Activated naive CD8-positive, alpha-beta T cell treated with anti-CD3 and anti-CD28 coated beads, Interleukin-2, amount 10 ng/mL, durations not matched to agents 7 days and 5 days (primary cell): ENCODE measurements around the gene HELZ. TPM values are rescaled to one million over a fixed set of nuclear protein-coding genes. Genes with fewer than 3 reads are reported as not detected.

ENCODE experiments used
- ATAC-seq: fragments of 150-1000 bp; cut with Tn5 transposase; one replicate; pipeline ENCODE4 v1.10.0; 2021; ENCODE audit warnings: low read depth, moderate library complexity
- POLR2A ChIA-PET: fragments of 350-600 bp; sonication (Branson Sonifier 250); formaldehyde crosslinking; loops from one replicate; lab custom pipeline; 2021; ENCODE audit warnings: antibody characterized with exemption; lab: Charles Lee
- DNase-seq: peaks from one replicate; pipeline ENCODE4 v3.0.0; 2021
- H3K27ac Mint-ChIP-seq: one replicate; pipeline ENCODE4 v1.8.0; 2022; ENCODE audit warnings: mild to moderate bottlenecking, mixed read lengths
- H3K27me3 Mint-ChIP-seq: one replicate; pipeline ENCODE4 v1.8.0; 2022; ENCODE audit warnings: mild to moderate bottlenecking, moderate library complexity, mixed read lengths
- H3K36me3 Mint-ChIP-seq: one replicate; pipeline ENCODE4 v1.8.0; 2021; ENCODE audit warnings: mild to moderate bottlenecking, mixed read lengths
- H3K4me1 Mint-ChIP-seq: one replicate; pipeline ENCODE4 v1.8.0; 2021; ENCODE audit warnings: mixed read lengths
- H3K4me3 Mint-ChIP-seq: one replicate; pipeline ENCODE4 v1.8.0; 2022; ENCODE audit warnings: mild to moderate bottlenecking, moderate library complexity, mixed read lengths
- H3K9me3 Mint-ChIP-seq: one replicate; pipeline ENCODE4 v1.8.0; 2021; ENCODE audit warnings: mixed read lengths
- total RNA-seq, 2 experiments: library from RNA; stranded (reverse); gene quantifications; one replicate each; pipeline ENCODE4 v1.2.3, GENCODE V29; 2021

HELZ gene
- total RNA-seq, 2 experiments from 2014 or later: 84.8 to 86.2 TPM

DNA sequence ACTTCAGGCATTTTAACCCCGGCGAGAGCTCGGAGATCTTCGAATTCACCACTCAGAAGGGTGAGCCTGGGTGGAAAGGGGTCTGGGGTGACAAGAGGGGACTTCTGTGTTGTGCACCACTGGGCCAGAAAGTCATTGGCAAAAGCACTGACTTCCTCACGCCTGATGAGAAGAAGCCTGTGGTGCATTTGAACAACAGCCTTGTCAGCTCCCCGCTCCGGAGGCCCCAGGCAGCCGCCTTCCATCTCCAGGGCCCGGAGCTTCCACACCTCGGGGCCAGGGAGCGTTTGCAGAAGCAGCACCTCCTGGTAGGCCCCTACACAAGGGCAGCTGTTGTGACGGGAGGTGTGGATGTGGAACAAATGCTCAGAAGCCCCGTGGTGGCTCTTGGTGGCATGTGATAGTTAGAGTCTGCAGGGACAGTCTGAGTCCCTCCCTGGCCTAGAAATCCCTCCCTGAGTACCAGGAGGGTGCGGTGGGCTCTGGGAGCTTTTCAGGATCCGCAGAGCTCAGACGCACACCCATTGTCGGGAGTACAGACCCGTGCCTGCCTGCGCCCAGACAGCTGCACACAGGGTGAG is 190.9 kb downstream of the HELZ start:
- ATAC-seq: no peak

DNA sequence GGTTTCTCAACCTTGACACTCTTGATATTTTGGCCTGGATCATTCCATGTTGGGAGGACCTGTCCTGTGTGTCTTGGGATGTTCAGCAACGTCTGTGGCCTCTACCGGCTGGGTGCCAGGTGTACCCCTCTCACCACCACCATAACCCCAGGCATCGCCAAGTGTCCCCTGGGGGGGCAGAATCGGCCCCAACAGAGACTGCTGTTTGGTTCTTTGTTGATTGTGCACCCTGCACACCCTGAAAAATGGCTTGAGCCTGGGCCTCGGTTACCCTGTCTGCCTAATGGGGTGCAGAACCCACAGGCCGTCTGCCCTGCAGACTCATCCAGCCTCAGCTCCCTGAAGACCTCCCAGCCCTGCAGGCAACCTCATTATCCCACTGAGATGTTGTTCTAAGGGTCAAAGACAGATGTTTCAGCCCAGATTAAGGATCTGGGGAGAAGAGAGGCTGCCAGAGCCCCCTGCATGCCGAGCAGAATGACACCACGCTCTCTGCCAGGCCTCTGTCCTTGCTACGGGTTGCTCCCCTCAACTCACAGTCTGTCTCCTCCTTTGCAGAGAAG is 191.5 kb downstream of the HELZ start:
- peaks cover 6% of the 10 kb centered on the region for H3K9me3 Mint-ChIP-seq
- H3K4me3 Mint-ChIP-seq: no peak overlapping the region
- H3K36me3 Mint-ChIP-seq: peaks cover 4% of the 10 kb centered on the region
- ATAC-seq: no peak
- DNase-seq: no peak
- POLR2A ChIA-PET: no interaction called here
- H3K27ac Mint-ChIP-seq: no peak overlapping the region
- peaks cover 2% of the 10 kb centered on the region for H3K27me3 Mint-ChIP-seq
- H3K4me1 Mint-ChIP-seq: no peaks in the 10 kb centered on the region

More for the DNA sequence above, 190.9 kb downstream of the HELZ start:
- POLR2A ChIA-PET: no interaction called here
- H3K27me3 Mint-ChIP-seq: no peaks in the 10 kb centered on the region
- no peak overlapping the region for H3K4me3 Mint-ChIP-seq
- H3K9me3 Mint-ChIP-seq: peaks cover under 1% of the 10 kb centered on the region
- H3K4me1 Mint-ChIP-seq: no peaks in the 10 kb centered on the region
- H3K27ac Mint-ChIP-seq: no peak overlapping the region
- DNase-seq: no peak
- no peaks in the 10 kb centered on the region for H3K36me3 Mint-ChIP-seq

DNA sequence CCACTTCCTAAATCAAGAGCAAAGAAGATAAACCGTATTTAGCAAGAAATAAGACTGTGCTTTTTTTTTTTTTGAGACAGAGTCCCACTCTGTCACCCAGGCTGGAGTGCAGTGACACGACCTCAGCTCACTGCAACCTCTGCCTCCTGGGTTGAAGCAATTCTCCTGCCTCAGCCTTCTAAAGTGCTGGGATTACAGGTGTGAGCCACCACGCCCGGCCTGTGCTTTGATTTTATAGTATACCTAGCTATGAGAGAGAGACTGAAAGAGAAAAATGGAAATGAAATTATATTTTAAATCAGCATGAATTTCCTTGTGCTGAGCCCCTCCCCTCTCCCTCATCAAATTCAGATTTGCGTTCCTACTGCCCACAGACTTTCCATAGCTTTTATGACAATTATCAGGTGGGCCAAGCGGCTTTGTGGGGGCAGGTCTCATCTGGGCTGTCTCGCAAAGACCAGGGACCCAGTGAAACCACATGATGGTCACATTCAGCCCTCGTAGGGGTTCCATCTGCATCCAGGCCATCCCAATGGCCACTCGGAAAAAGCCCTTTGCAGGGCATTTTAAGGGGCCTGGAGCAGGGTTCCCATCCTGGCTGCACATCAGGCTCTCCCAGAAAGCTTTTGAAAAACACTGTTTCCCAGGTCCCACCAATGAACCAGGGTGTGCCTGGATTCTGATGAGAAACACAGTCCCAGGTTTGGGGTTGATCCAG is 192.1 kb downstream of the HELZ start:
- DNase-seq (no peak), ATAC-seq (no peak)
- Mint-ChIP-seq H3K4me3 (no peak overlapping the region), H3K9me3 (peaks cover 6% of the 10 kb centered on the region), H3K27ac (no peak overlapping the region), H3K27me3 (peaks cover 3% of the 10 kb centered on the region), H3K36me3 (peaks cover 4% of the 10 kb centered on the region), H3K4me1 (no peaks in the 10 kb centered on the region)
- POLR2A ChIA-PET: no interaction called here

DNA sequence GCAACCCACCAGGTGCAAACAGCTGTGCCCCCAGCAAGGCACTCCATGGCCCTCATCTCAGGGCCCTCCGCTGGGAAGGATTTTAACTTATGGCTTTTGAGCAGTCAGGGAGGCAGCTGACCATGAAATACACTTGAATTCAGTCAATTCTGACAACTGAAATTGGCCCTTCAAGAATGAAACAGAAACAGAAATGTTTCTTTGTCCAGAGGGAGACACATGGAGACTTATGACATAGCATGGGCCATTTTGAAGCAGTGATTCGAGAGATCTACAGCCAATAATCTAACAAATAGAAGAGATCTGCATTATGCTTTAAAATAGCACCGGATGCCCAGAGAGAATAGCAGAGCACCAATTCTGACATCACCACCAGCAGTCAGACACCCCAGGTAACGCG is 193.2 kb downstream of the HELZ start:
- no peak for DNase-seq
- POLR2A ChIA-PET: no interaction called here
- Mint-ChIP-seq H3K27me3 (peaks cover 3% of the 10 kb centered on the region), H3K36me3 (peaks cover 4% of the 10 kb centered on the region), H3K4me3 (no peak overlapping the region), H3K9me3 (peaks cover 10% of the 10 kb centered on the region), H3K4me1 (no peaks in the 10 kb centered on the region), H3K27ac (no peak overlapping the region)
- ATAC-seq: no peak

DNA sequence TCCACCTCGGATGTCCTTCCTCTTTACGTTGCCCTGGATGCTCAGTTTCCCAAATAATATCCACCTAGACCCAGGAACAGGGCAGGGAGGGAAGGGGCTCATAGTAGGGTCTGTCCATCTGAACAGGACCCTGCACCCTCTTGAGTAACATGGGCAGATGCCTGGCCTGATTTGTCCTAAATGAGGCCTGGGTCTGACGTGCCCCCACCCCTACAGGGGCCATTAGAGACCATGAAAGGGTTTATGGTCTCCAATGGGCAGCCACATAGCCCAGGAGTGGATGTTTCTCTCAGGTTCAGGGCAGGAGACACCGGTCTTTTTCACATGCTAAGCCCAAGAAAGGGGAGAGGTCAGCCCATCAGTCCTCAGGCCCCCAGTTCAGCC is 193.8 kb downstream of the HELZ start:
- ATAC-seq: no peak
- no peaks in the 10 kb centered on the region for H3K4me1 Mint-ChIP-seq
- POLR2A ChIA-PET: no interaction called here
- peaks cover 3% of the 10 kb centered on the region for H3K27me3 Mint-ChIP-seq
- no peak overlapping the region for H3K4me3 Mint-ChIP-seq
- H3K9me3 Mint-ChIP-seq: peaks cover 10% of the 10 kb centered on the region
- H3K36me3 Mint-ChIP-seq: peaks cover 4% of the 10 kb centered on the region
- no peak overlapping the region for H3K27ac Mint-ChIP-seq
- no peak for DNase-seq

DNA sequence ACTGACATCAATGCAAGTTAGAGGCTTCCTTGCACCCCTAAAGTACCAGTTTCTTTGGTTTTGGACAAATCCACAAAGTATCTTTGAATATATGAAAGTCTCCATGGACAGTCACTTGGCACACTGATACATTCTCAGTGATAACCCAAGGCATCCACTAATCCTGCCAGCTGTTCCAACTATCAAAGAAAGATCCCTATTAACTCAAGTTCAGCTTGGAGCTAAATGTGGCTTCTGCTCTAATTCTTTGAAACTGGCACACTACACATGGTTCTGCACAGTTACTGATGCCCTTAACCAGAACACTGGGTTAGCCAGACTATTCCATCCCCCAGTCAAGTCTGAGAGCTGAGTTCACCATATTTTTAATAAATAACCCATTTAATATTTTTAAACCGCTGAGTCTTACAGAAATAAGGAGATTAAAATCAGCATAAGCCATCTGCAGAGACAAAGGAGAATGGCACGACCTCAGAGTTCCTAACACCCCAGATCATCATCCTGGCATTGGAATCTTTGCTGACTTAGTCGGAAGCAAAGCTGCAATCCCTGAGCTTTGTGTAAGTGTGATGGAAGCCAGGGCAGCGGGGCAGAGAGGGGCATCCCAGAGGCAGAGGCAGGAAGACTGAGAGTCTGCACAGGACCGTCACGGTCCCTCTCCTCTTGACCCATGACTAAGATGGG is 194.4 kb downstream of the HELZ start:
- Mint-ChIP-seq H3K4me1 (no peaks in the 10 kb centered on the region), H3K27me3 (peaks cover 3% of the 10 kb centered on the region), H3K9me3 (peaks cover 10% of the 10 kb centered on the region), H3K27ac (no peak overlapping the region), H3K4me3 (no peak overlapping the region), H3K36me3 (peaks cover 4% of the 10 kb centered on the region)
- DNase-seq: no peak
- ATAC-seq: no peak
- POLR2A ChIA-PET: no interaction called here

DNA sequence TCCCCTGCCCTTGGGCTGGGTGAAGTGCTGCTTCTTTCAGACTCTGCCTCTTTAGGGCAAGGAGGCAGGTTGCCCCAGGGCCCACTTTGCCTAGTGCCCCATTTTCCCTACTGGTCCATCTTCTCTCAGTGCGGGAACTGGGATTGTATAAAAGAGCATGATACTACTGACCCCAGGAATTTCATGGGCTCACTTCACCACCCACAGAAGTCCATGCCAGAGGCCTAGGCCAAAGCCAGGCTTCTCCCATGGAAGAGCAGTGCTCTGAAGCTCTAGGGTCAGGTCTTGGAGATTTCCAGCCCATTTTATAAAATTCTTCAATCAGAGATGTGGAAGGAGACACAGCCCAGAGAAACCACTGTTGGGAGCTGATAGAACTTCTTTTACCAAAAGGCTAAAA is 194.9 kb downstream of the HELZ start:
- Mint-ChIP-seq H3K9me3 (peaks cover 10% of the 10 kb centered on the region), H3K4me3 (no peak overlapping the region), H3K36me3 (peaks cover 4% of the 10 kb centered on the region), H3K27ac (no peak overlapping the region), H3K4me1 (no peaks in the 10 kb centered on the region), H3K27me3 (peaks cover 3% of the 10 kb centered on the region)
- POLR2A ChIA-PET: no interaction called here
- ATAC-seq (no peak), DNase-seq (no peak)

DNA sequence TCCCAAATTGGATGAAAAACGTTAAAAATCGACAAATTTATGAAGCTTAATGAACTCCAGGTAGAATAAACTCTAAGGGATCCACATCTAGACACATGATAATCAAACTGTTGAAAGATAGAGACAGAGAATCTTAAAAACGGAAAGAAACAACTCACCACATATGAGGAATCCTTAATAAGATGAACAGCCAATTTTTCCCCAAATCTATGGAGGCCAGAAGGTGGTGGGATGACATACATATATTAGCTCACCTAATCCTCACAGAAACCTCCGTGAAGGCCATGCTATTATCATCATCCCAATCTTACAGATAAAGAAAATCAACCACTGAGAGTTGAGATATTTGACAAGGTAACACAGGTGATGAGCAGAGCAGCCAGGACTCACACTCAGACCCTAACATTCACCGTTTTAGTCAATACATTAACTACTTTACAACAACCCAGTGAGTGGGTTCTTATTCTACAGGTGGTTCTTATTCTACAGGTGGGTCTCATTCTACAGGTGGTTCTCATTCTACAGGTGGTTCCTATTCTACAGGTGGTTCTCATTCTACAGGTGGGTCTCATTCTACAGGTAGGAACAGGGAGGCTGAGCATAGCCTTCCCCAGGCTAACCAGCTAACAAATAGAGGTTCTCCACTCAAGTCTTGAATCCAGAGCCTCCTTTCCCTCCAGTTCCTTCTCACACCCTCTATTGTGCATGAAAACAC is 195.8 kb downstream of the HELZ start:
- Mint-ChIP-seq H3K9me3 (peaks cover 10% of the 10 kb centered on the region), H3K4me3 (no peak overlapping the region), H3K27ac (no peak overlapping the region), H3K4me1 (no peaks in the 10 kb centered on the region), H3K36me3 (peaks cover 4% of the 10 kb centered on the region), H3K27me3 (peaks cover 3% of the 10 kb centered on the region)
- no peak for DNase-seq
- no peak for ATAC-seq
- POLR2A ChIA-PET: no interaction called here

DNA sequence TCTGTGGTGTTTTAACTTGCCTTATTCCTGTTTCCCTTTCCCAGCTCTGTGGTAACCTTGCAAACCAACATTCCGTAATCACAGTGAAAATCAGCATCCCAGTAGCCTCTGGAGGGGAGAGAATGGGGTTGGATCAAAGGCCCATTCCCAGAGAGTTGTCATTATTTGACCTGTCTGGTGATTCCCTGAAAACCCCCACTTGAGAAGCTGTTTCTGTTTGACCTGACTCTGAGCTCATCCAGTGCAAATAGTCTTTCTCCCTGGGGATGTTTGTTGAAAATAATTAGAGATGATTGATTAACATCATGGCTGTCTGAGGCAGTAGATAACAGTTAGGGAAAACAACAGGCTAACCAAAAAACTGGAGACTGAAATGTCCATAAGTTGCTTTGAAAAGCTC is 197.6 kb downstream of the HELZ start:
- POLR2A ChIA-PET: no interaction called here
- H3K4me1 Mint-ChIP-seq: no peaks in the 10 kb centered on the region
- H3K4me3 Mint-ChIP-seq: no peak overlapping the region
- ATAC-seq: no peak
- H3K27me3 Mint-ChIP-seq: peaks cover 3% of the 10 kb centered on the region
- DNase-seq: no peak
- H3K36me3 Mint-ChIP-seq: peaks cover 4% of the 10 kb centered on the region
- H3K27ac Mint-ChIP-seq: no peak overlapping the region
- peaks cover 10% of the 10 kb centered on the region for H3K9me3 Mint-ChIP-seq

DNA sequence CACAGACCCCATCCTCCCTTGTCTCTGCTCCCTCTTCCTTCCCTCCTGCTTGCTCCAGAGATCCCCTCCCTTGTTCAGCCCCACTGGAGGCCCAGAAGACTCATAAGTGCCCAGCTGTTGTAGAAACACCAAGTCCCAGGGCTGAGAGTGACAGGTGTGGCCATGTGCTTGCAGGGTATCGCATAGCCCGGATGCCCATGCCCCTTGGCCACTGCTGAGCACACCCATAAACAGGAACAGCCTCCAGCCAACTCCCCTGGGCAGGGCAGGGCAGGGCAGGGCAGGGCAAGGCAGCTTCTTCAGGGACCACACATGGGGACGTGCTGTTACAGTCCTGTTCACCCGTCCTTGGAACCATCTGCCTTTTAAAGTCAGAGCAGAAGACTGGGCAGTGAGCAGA is 198.6 kb downstream of the HELZ start:
- POLR2A ChIA-PET: no interaction called here
- Mint-ChIP-seq H3K9me3 (peaks cover 10% of the 10 kb centered on the region), H3K36me3 (peaks cover 4% of the 10 kb centered on the region), H3K27ac (no peak overlapping the region), H3K4me1 (no peaks in the 10 kb centered on the region), H3K27me3 (peaks cover 3% of the 10 kb centered on the region), H3K4me3 (no peak overlapping the region)
- DNase-seq (no peak), ATAC-seq (no peak)

DNA sequence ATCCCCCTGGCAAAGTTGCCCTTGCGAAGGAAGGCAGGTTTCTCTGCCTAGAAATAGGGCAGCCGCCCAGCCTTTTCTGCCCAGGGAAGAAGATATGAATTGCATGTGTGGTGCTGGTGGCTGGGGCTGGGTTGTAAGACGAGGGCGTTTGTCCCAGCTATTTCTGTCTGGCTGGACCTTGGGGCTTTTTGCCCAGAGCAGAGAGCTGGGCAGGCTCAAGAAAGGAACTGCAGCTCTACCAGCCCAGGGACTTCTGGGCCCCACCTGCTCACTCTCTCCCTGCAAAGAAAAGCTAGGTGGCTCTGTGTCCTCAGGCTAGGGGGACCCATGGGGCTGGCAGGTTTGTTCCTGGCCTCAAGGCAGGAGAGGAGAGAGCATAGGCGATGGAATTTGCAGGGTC is 200.1 kb downstream of the HELZ start:
- Mint-ChIP-seq H3K9me3 (peaks cover 10% of the 10 kb centered on the region), H3K27ac (no peak overlapping the region), H3K4me1 (no peaks in the 10 kb centered on the region), H3K36me3 (peaks cover 4% of the 10 kb centered on the region), H3K27me3 (peaks cover 6% of the 10 kb centered on the region), H3K4me3 (no peak overlapping the region)
- POLR2A ChIA-PET: no interaction called here
- no peak for ATAC-seq
- no peak for DNase-seq

DNA sequence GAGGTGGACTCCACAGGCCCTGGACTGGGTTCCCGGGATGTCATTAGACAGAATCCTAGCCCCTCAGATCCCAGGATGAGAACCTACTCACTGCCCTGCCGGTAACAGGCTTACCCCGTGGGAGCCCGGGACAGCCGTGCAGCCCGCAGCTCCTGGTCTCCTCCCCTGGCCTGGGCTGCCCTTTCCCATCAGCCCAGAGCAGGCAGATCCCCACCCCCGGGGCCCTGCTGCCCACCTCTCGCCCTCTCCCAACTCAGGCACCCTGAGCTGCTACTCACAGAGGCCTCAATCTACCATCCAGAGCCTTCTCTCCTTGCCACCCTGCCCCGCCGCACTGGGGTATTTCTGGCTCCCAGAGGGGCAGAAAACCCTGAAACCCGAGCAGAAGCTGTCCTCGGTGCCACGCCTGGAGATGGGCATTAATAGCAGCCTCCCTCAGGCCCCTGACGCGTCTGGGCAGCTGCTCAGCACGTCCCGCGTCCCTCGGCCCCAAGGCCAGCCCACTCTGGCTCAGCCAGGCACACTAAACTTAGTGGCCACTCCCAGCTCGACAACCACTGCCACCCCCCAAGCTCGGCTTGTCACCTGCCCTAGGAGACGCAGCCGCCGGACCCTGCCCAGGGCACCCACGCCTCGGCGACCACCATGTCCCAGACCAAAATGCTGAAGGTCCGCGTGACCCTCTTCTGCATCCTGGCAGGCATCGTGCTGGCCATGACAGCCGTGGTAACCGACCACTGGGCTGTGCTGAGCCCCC is 200.8 kb downstream of the HELZ start, which contains the start of gene CACNG1:
CACNG1 (plus strand) TSS at position 539 of the 757 bp plus-strand sequence; CDS start at position 646, 107 bp downstream.
- POLR2A ChIA-PET: no interaction called here
- peaks cover 10% of the 10 kb centered on the region for H3K9me3 Mint-ChIP-seq
- no peak for ATAC-seq

DNA sequence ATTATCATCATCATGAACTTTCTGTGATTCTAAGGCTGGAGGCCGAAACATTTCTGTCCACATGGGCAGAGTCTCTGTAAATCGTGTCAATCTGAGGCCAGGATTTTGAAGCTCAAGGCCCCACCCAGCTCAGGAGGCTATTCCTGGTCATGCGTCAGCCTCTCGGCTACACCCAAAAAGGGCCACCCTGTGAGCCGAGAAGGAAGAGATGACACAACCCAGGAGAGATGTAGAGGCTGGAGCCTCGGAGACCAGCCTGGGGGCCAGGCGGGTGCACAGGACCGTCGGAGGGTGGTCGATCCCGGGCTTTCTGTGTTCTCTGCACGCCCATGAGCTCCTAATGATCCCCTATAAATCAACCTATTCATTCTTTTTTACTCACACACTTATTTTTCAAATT is 201.7 kb downstream of the HELZ start:
- H3K9me3 Mint-ChIP-seq: peaks cover 4% of the 10 kb centered on the region

More for the DNA sequence above, 200.8 kb downstream of the HELZ start, which contains the start of gene CACNG1:
- peaks cover 6% of the 10 kb centered on the region for H3K27me3 Mint-ChIP-seq
- H3K4me3 Mint-ChIP-seq: no peak within 1 kb of the TSS
- peaks cover 4% of the 10 kb centered on the region for H3K36me3 Mint-ChIP-seq
- H3K27ac Mint-ChIP-seq: no peak within 1 kb of the TSS
- no peak for DNase-seq
- H3K4me1 Mint-ChIP-seq: no peaks in the 10 kb centered on the region

More for the DNA sequence above, 201.7 kb downstream of the HELZ start:
- no peaks in the 10 kb centered on the region for H3K36me3 Mint-ChIP-seq
- peaks cover 3% of the 10 kb centered on the region for H3K27me3 Mint-ChIP-seq
- H3K4me3 Mint-ChIP-seq: no peak overlapping the region
- H3K4me1 Mint-ChIP-seq: no peaks in the 10 kb centered on the region
- POLR2A ChIA-PET: no interaction called here
- DNase-seq: no peak
- no peak for ATAC-seq
- H3K27ac Mint-ChIP-seq: no peak overlapping the region
